Adrenal gland (tissue), 12 donors: Measurements from ENCODE around the gene FOXP3. TPM values are rescaled to one million over a fixed set of nuclear protein-coding genes. Genes with fewer than 3 reads are reported as not detected.

Experiments
- DNase-seq, 7 donors: peaks; one replicate each; pipeline ENCODE4 v3.0.0-alpha.2; 2019 to 2020
- H3K27ac ChIP-seq, 5 donors: fragments of 200-600 bp; sonication (generic) in 4 of 5; 1 replicate in 3 of 5; 2 replicates in 2 of 5; pipeline versions ENCODE4 v1.5.1 to v1.8.0; 2016 to 2020; ENCODE audit warnings: mild to moderate bottlenecking in 1 of 5
- H3K27me3 ChIP-seq: fragments of 200-600 bp; 2 replicates; pipeline ENCODE4 v1.8.0; 2021
- H3K36me3 ChIP-seq, 2 donors: fragments of 200-600 bp; replicated peaks in 1 of 2; 1 replicate in 1 of 2; 2 replicates in 1 of 2; pipeline versions ENCODE4 v1.5.1 to v1.8.0; 2018 to 2022
- H3K4me1 ChIP-seq, 2 donors: fragments of 200-600 bp; replicated peaks in 1 of 2; 1 replicate in 1 of 2; 2 replicates in 1 of 2; pipeline versions ENCODE4 v1.5.1 to v1.8.0; 2018 to 2021
- H3K4me3 ChIP-seq, 4 donors: fragments of 200-600 bp; sonication (generic) in 3 of 4; one replicate each; pipeline ENCODE4 v1.5.1; 2016 to 2018
- H3K9me3 ChIP-seq, 3 donors: fragments of 200-600 bp; sonication (generic) in 1 of 3; replicated peaks in 1 of 3; 1 replicate in 2 of 3; 2 replicates in 1 of 3; pipeline versions ENCODE4 v1.5.1 to v1.8.0; 2016 to 2021
- CTCF ChIP-seq, 6 experiments: fragments of 450-650 bp in 4 of 6; fragments of 200-600 bp in 2 of 6; sonication (generic) in 1 of 6; IDR thresholded peaks; 1 replicate in 5 of 6; 2 replicates in 1 of 6; pipeline versions ENCODE4 v1.5.1 to v1.8.0; 2016 to 2021; ENCODE audit warnings: antibody characterized with exemption in 6 of 6, mild to moderate bottlenecking in 2 of 6, moderate library complexity in 1 of 6
- POLR2A ChIP-seq, 2 donors: fragments of 450-650 bp; IDR thresholded peaks; one replicate each; pipeline ENCODE4 v1.6.1; 2017; ENCODE audit warnings: antibody characterized with exemption in 2 of 2, mild to moderate bottlenecking in 2 of 2, moderate library complexity in 1 of 2
- WGBS, 4 donors: extraction: QIAGEN DNeasy Blood & Tissue Kit in 2 of 4; methylation state at CpG; one replicate each; pipeline versions ENCODE4 v1.1.5 to v1.1.7; 2013 to 2017; 5-methylcytosine and 5-hydroxymethylcytosine counted together
- intact Hi-C, 2 donors: fragments of 100-400 bp; cut with DNase I; formaldehyde crosslinking; loops; one replicate each; pipeline versions ENCODE4 v1.14.1 to v1.15.0; 2022 to 2023
- polyA plus RNA-seq, 3 donors: library from polyadenylated mRNA; stranded (reverse); fragments of 200-250 nt in 2 of 3; fragments of 350-450 nt in 1 of 3; fragmentation: Illumina TruSeq in 1 of 3; extraction: RNeasy Lipid Tissue Mini Kit (QIAGEN cat#74804) in 1 of 3; gene quantifications; one replicate each; pipeline ENCODE4 v1.2.3, GENCODE V29; 2013 to 2014
- total RNA-seq, 9 donors: library from RNA; depleted of rRNA in 4 of 9; stranded (reverse); fragments of >200 nt in 4 of 9; fragments of 120-200 nt in 1 of 9; fragmentation: NEBNext Ultra II Directional in 1 of 9; extraction: Animal tissue kit (Norgen Biotek cat#: 25700) in 1 of 9; gene quantifications; one replicate each; pipeline versions ENCODE4 v1.1.0 to v1.2.4, GENCODE V29; 2013 to 2023
- donor health status: healthy with polysubstance abuse.
- donor health status: Bipolar disorder and iron deficiency.
- donor health status: DM: yes; HTN: yes; CAD: no.
- donor health status: DM: no; HTN: no; CAD: no.
- donor health status: DM: no; HTN: no; CAD: no.
- donor health status: DM: yes; HTN: yes; CAD: no.

The FOXP3 gene
- total and polyA plus RNA-seq, 12 donors, result 0.14 to 0.53 (median 0.26) TPM; not detected in 4

DNA sequence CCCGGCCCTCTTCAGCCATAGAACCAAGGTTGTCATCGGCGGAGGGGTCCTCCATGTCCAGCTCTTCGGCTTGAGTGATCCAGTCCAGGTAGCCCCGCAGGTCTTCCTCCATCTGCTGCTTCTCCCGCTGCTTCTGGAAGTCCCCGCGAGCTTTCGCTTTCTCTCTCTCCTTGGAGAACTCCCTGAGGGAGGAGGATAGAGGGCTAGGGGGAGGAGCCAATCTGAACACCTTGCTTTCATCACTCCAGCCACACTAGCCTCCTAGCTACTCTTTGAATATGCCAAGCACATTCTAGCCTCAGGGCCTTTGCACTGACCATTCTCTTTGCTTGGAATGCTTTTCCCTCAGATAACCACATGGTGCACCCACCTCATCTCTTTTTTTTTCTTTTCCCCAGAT lies 37.6 kb downstream of the FOXP3 start:
- Histone ChIP-seq H3K4me3 (no peak overlapping the region), H3K36me3 (no peaks in the 10 kb centered on the region), H3K9me3 (no peaks in the 10 kb centered on the region), H3K4me1 (no peaks in the 10 kb centered on the region), H3K27ac (no peak overlapping the region), H3K27me3 (peaks cover 3% of the 10 kb centered on the region)
- WGBS, 4 donors, result 87 to 94% (median 93%) methylated on average over 9 of the region's 9 CpGs; no CpG with 5 or more reads in 1 of the 4 donors
- no peak for DNase-seq
- intact Hi-C loops, result no loop called here
- TF ChIP-seq CTCF (IDR thresholded peaks at IDR 0.05) (no peak), POLR2A (IDR thresholded peaks at IDR 0.05) (no peak)

GRCh38 chrX:49225858-49226257 lies 38.7 kb downstream of the FOXP3 start:
- H3K27ac ChIP-seq, result no peak overlapping the region

DNA sequence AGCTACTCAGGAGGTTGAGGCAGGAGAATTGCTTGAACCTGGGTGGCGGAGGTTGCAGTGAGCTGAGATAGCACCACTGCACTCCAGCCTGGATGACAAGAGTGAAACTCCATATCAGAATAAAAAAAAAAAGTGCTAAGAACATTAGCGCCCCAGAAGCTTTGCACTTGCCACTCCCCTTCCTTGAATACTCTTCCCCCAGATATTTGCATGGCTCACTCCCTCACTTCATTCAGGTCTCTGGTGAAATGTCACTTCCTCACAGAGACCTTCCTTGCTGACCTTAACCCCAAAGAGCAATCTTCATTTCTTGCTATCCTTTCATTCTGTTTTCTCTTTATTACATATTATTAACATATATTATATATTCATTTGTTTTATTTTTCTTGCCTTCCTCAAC lies 42.6 kb downstream of the FOXP3 start:
- H3K9me3 ChIP-seq, result no peaks in the 10 kb centered on the region
- no peak overlapping the region for H3K27ac ChIP-seq
- TF ChIP-seq CTCF (IDR thresholded peaks at IDR 0.05) (no peak), POLR2A (IDR thresholded peaks at IDR 0.05) (no peak)
- no peak for DNase-seq
- no peaks in the 10 kb centered on the region for H3K27me3 ChIP-seq
- no peaks in the 10 kb centered on the region for H3K36me3 ChIP-seq
- H3K4me1 ChIP-seq, result no peaks in the 10 kb centered on the region
- WGBS, 4 donors, result 60 to 79% (median 74%) methylated on average over 2 of the region's 2 CpGs
- H3K4me3 ChIP-seq, result no peak overlapping the region
- intact Hi-C loops, result no loop called here

More at GRCh38 chrX:49225858-49226257, 38.7 kb downstream of the FOXP3 start:
- Histone ChIP-seq H3K9me3 (no peaks in the 10 kb centered on the region), H3K4me1 (no peaks in the 10 kb centered on the region), H3K4me3 (no peak overlapping the region), H3K27me3 (no peaks in the 10 kb centered on the region), H3K36me3 (no peaks in the 10 kb centered on the region)
- no peak for DNase-seq
- 50 to 83% (median 70%) methylated on average over 14 of the region's 14 CpGs; no CpG with 5 or more reads in 1 of the 4 donors for WGBS, 4 donors
- intact Hi-C loops, result no loop called here
- TF ChIP-seq POLR2A (IDR thresholded peaks at IDR 0.05) (no peak), CTCF (IDR thresholded peaks at IDR 0.05) (no peak)

- intact Hi-C loops, result no loop called here
- no peaks in the 10 kb centered on the region for H3K4me1 ChIP-seq
- DNase-seq, result no peak
- no peak overlapping the region for H3K27ac ChIP-seq
- no peaks in the 10 kb centered on the region for H3K36me3 ChIP-seq
- TF ChIP-seq POLR2A (IDR thresholded peaks at IDR 0.05), result no peak
- no peak for TF ChIP-seq CTCF (IDR thresholded peaks at IDR 0.05)
- H3K4me3 ChIP-seq, result no peak overlapping the region
- no peaks in the 10 kb centered on the region for H3K9me3 ChIP-seq
- no peaks in the 10 kb centered on the region for H3K27me3 ChIP-seq
Measured at GRCh38 chrX:49220100-49220499, 44.4 kb downstream of the FOXP3 start.
